ENCODE results near the gene TMEM266.

- TF ChIP-seq, protein P1, sequence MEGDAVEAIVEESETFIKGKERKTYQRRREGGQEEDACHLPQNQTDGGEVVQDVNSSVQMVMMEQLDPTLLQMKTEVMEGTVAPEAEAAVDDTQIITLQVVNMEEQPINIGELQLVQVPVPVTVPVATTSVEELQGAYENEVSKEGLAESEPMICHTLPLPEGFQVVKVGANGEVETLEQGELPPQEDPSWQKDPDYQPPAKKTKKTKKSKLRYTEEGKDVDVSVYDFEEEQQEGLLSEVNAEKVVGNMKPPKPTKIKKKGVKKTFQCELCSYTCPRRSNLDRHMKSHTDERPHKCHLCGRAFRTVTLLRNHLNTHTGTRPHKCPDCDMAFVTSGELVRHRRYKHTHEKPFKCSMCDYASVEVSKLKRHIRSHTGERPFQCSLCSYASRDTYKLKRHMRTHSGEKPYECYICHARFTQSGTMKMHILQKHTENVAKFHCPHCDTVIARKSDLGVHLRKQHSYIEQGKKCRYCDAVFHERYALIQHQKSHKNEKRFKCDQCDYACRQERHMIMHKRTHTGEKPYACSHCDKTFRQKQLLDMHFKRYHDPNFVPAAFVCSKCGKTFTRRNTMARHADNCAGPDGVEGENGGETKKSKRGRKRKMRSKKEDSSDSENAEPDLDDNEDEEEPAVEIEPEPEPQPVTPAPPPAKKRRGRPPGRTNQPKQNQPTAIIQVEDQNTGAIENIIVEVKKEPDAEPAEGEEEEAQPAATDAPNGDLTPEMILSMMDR (tag by site-specific recombination; IDR thresholded peaks at IDR 0.05) = no peak
- TF ChIP-seq MEIS1 (CRISPR knock-in tag; IDR thresholded peaks at IDR 0.05; ENCODE audit: borderline replicate concordance) (no peak), ZNF266 (tag by site-specific recombination; IDR thresholded peaks at IDR 0.05; ENCODE audit: low read depth) (no peak), ZNF561 (tag by site-specific recombination; IDR thresholded peaks at IDR 0.05; ENCODE audit: borderline replicate concordance) (no peak)
Observed at GRCh38 chr15:76217882-76218217, 158.1 kb downstream of the TMEM266 start.
